Astrocyte (in vitro differentiated cells and primary cell): ENCODE results near the gene IL17RE.

Experiments used
- EZH2 ChIP-seq: IDR thresholded peaks from 2 replicates; pipeline ENCODE4 v1.6.1; 2012; ENCODE audit warnings: mild to moderate bottlenecking, low read length, inconsistent platforms; ENCODE audit not compliant: insufficient read depth
- TF ChIP-seq, protein P1 (sequence below): IDR thresholded peaks from 2 replicates; pipeline ENCODE4 v1.5.1; 2011; ENCODE audit warnings: low read depth, mild to moderate bottlenecking, inconsistent platforms, low read length, moderate library complexity; ENCODE audit not compliant: insufficient read depth

DNA sequence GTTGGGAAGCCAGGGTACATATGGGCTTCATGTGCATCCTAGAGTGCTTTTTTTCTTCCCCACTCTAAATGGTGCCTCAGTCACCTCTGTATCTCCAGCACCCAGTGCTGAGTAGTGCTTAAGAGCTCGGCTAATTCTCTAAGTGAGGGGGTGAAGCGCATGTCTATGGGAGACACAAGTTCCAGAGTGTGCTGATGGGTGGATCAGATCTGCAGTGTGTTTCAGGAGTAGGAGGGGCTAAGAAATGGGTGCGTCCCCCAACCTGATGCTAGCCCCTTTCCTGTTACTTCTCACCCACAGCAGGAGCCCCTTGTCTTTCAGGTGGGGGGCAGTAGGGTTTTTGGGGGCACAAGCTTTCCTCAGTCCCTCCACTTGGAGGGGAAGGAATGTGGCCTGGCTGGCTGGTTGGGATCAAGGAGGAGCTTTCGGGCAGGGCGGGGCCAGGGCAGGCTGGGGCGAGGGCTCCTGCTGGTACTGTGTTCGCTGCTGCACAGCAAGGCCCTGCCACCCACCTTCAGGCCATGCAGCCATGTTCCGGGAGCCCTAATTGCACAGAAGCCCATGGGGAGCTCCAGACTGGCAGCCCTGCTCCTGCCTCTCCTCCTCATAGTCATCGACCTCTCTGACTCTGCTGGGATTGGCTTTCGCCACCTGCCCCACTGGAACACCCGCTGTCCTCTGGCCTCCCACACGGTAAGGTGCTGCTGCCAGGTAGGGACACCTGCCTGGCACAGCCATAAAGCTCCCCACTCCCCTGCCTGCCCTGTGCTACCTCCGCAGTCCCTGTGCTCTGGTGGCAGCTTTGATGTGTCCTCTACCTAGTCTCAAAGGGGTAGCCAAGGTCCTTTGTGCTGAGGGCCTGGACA is at the start of gene IL17RE:
- TF ChIP-seq, protein P1, sequence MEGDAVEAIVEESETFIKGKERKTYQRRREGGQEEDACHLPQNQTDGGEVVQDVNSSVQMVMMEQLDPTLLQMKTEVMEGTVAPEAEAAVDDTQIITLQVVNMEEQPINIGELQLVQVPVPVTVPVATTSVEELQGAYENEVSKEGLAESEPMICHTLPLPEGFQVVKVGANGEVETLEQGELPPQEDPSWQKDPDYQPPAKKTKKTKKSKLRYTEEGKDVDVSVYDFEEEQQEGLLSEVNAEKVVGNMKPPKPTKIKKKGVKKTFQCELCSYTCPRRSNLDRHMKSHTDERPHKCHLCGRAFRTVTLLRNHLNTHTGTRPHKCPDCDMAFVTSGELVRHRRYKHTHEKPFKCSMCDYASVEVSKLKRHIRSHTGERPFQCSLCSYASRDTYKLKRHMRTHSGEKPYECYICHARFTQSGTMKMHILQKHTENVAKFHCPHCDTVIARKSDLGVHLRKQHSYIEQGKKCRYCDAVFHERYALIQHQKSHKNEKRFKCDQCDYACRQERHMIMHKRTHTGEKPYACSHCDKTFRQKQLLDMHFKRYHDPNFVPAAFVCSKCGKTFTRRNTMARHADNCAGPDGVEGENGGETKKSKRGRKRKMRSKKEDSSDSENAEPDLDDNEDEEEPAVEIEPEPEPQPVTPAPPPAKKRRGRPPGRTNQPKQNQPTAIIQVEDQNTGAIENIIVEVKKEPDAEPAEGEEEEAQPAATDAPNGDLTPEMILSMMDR: no peak
- no peak for TF ChIP-seq EZH2
